Caco-2 (cell line): ENCODE data around the gene PGGT1B. TPM values are rescaled to one million over a fixed set of nuclear protein-coding genes. Genes with fewer than 3 reads are reported as not detected.
"Not testable (repeated sequence)": the region's sequence is repeated elsewhere in the genome, so short reads cannot be mapped to it uniquely, and the experiment has no call there.

ENCODE experiments used
- BruUV-seq: library from RNA; stranded (reverse); fragments of 400-500 nt; replicated peaks from 2 replicates; lab custom pipeline; 2021; lab: Mats Ljungman, UMichigan
- CTCF ChIA-PET: fragments of 300-600 bp; sonication (Branson Sonifier 250); formaldehyde crosslinking; loops from one replicate; lab custom pipeline; 2022; ENCODE audit warnings: antibody characterized with exemption; lab: Charles Lee
- POLR2A ChIA-PET: fragments of 300-600 bp; sonication (Branson Sonifier 250); formaldehyde crosslinking; loops from one replicate; lab custom pipeline; 2022; ENCODE audit warnings: antibody characterized with exemption; lab: Charles Lee
- DNase-seq, 2 experiments: peaks; one replicate each; pipeline versions ENCODE4 v3.0.0 to v3.0.0-alpha.2; 2020 to 2022
- H3K27me3 ChIP-seq: replicated peaks from 2 replicates; pipeline ENCODE4 v1.6.0; 2011; ENCODE audit warnings: low read length; ENCODE audit not compliant: control insufficient read depth, insufficient read depth
- H3K36me3 ChIP-seq: 2 replicates; pipeline ENCODE4 v1.5.1; 2011; ENCODE audit warnings: low read length; ENCODE audit not compliant: control insufficient read depth, insufficient read depth
- H3K4me1 ChIP-seq: fragments of 250-450 bp; sonication (Bioruptor Pico); 2 replicates; pipeline ENCODE4 v1.5.1; 2020; ENCODE audit warnings: mild to moderate bottlenecking
- H3K4me3 ChIP-seq: 2 replicates; pipeline ENCODE4 v1.5.1; 2011; ENCODE audit warnings: low read depth, mild to moderate bottlenecking, control low read depth, low read length
- H3K9me3 ChIP-seq: fragments of 250-450 bp; sonication (Bioruptor Pico); 2 replicates; pipeline ENCODE4 v1.5.1; 2020; ENCODE audit warnings: mild to moderate bottlenecking, moderate library complexity
- H3K27ac Mint-ChIP-seq: one replicate; pipeline ENCODE4 v1.8.0; 2022; ENCODE audit warnings: mixed read lengths; ENCODE audit not compliant: unreplicated experiment
- H3K27me3 Mint-ChIP-seq: one replicate; pipeline ENCODE4 v1.8.0; 2022; ENCODE audit warnings: mixed read lengths; ENCODE audit not compliant: insufficient read depth, unreplicated experiment
- H3K36me3 Mint-ChIP-seq: one replicate; pipeline ENCODE4 v1.8.0; 2022; ENCODE audit warnings: mild to moderate bottlenecking, mixed read lengths; ENCODE audit not compliant: insufficient read depth, unreplicated experiment
- H3K4me1 Mint-ChIP-seq: one replicate; pipeline ENCODE4 v1.8.0; 2022; ENCODE audit warnings: low read depth, mixed read lengths; ENCODE audit not compliant: unreplicated experiment
- H3K4me3 Mint-ChIP-seq: one replicate; pipeline ENCODE4 v1.8.0; 2022; ENCODE audit warnings: mild to moderate bottlenecking, moderate library complexity, mixed read lengths; ENCODE audit not compliant: unreplicated experiment
- H3K9me3 Mint-ChIP-seq: one replicate; pipeline ENCODE4 v1.8.0; 2022; ENCODE audit warnings: mixed read lengths; ENCODE audit not compliant: unreplicated experiment
- CTCF ChIP-seq, 2 experiments: fragments of 200-600 bp in 1 of 2; IDR thresholded peaks; 1 replicate in 1 of 2; 2 replicates in 1 of 2; pipeline versions ENCODE4 v1.5.1 to v1.8.0; 2011 to 2022; ENCODE audit warnings: antibody characterized with exemption in 1 of 2, control low read depth in 1 of 2, inconsistent platforms in 1 of 2, low read depth in 1 of 2, low read length in 1 of 2, mild to moderate bottlenecking in 1 of 2, moderate library complexity in 1 of 2; ENCODE audit not compliant: insufficient read depth in 1 of 2, severe bottlenecking in 1 of 2, unreplicated experiment in 1 of 2
- intact Hi-C: fragments of 100-400 bp; cut with micrococcal nuclease; formaldehyde crosslinking; loops from one replicate; pipeline ENCODE4 v1.10.0; 2022; ENCODE audit not compliant: unreplicated experiment
- total RNA-seq: library from RNA; stranded (reverse); gene quantifications from 2 replicates; pipeline ENCODE4 v1.2.3, GENCODE V29; 2022

Gene PGGT1B
- total RNA-seq, 1 experiment from 2014 or later = 39.4 TPM

DNA sequence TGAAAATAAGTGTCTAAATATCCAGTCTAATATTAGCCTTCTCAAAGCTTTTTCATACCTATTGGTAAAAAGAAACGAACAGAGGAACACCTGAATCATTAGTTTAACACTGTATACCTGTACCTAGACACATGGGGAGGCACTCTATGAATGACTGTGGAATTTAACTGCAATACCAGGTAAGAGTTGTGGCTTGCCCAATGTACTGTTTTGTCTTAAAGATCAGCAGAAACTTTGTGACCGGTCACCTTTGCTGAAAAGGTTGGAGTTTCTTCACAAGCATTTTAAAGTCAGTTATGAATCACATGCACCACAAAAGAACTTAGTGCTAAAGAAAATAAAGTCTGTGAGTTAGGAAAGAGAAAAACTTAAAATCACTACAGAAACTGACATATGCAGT, 2.4 kb downstream of the PGGT1B start:
- Histone ChIP-seq H3K27me3 (no peaks in the 10 kb centered on the region), H3K4me1 (peaks cover 7% of the 10 kb centered on the region; the same call in 1 of the 2 replicates), H3K36me3 (no peaks in the 10 kb centered on the region), H3K4me3 (no peak overlapping the region), H3K9me3 (no peaks in the 10 kb centered on the region)
- peaks cover 7% of the 10 kb centered on the region for H3K4me1 Mint-ChIP-seq
- ChIA-PET CTCF (no interaction called here), POLR2A (no interaction called here)
- H3K9me3 Mint-ChIP-seq = no peaks in the 10 kb centered on the region
- no peak for TF ChIP-seq CTCF (IDR thresholded peaks at IDR 0.05; ENCODE audit: insufficient read depth in 1 of 2, low read depth in 1 of 2, low read length in 1 of 2, severe bottlenecking in 1 of 2, unreplicated experiment in 1 of 2)
- no peak overlapping the region for H3K4me3 Mint-ChIP-seq
- no peaks in the 10 kb centered on the region for H3K27me3 Mint-ChIP-seq
- H3K36me3 Mint-ChIP-seq = no peaks in the 10 kb centered on the region
- H3K27ac Mint-ChIP-seq = no peak overlapping the region
- intact Hi-C loops = loop anchor here (5.0 kb wide), 1 partner anchor 282 kb away; the partner anchor contains the start of gene FEM1C
- DNase-seq = no peak
- no TSS peak for BruUV-seq

DNA sequence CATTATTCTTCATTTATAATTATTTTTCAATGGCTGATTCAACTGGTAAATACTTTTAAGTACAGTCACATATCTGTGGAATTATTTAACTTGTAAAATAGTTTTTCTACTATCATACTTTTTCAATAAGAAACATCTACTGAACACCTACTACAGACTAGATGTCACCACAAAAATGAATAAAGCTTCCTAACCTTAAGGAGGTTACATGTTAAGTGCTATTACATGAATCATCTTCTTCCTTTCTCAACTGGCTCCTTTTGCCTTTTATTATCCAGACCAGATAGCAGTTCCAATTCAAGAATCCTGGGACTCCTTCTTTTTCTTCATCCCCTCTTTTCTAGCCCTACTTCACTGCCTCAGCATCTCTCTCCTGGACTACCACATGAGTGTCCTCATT, 4.7 kb downstream of the PGGT1B start:
- no peaks in the 10 kb centered on the region for H3K27me3 Mint-ChIP-seq
- Histone ChIP-seq H3K4me3 (no peak overlapping the region), H3K9me3 (no peaks in the 10 kb centered on the region), H3K36me3 (no peaks in the 10 kb centered on the region), H3K27me3 (no peaks in the 10 kb centered on the region), H3K4me1 (peaks cover 7% of the 10 kb centered on the region; the same call in 1 of the 2 replicates)
- no peaks in the 10 kb centered on the region for H3K9me3 Mint-ChIP-seq
- TF ChIP-seq CTCF (IDR thresholded peaks at IDR 0.05; ENCODE audit: insufficient read depth in 1 of 2, low read depth in 1 of 2, low read length in 1 of 2, severe bottlenecking in 1 of 2, unreplicated experiment in 1 of 2) = no peak
- H3K4me1 Mint-ChIP-seq = peaks cover 7% of the 10 kb centered on the region
- no peak overlapping the region for H3K27ac Mint-ChIP-seq
- no peak overlapping the region for H3K4me3 Mint-ChIP-seq
- ChIA-PET POLR2A (interaction anchor here (0.6 kb wide), 1 partner anchor 74 kb away, joined by 3 read pairs; no protein-coding TSS in a partner anchor), CTCF (no interaction called here)
- intact Hi-C loops = no loop called here
- no TSS peak for BruUV-seq
- H3K36me3 Mint-ChIP-seq = no peaks in the 10 kb centered on the region
- no peak for DNase-seq

- H3K27me3 Mint-ChIP-seq, H3K36me3 Mint-ChIP-seq, H3K4me3 ChIP-seq, H3K36me3 ChIP-seq, POLR2A ChIA-PET, H3K9me3 ChIP-seq, H3K9me3 Mint-ChIP-seq, H3K27me3 ChIP-seq, H3K4me3 Mint-ChIP-seq, BruUV-seq, H3K4me1 ChIP-seq, CTCF ChIA-PET, H3K4me1 Mint-ChIP-seq, DNase-seq: not testable (repeated sequence)
- intact Hi-C loops = loop anchor here (10.0 kb wide), 1 partner anchor 445 kb away; no protein-coding TSS in a partner anchor
- H3K27ac Mint-ChIP-seq = peak overlapping the region; percentile 16
Measured at GRCh38 chr5:115249379-115249778, 13.3 kb downstream of the PGGT1B start.
